WTC11 (cell line): ENCODE measurements around the gene GH1. TPM values are rescaled to one million over a fixed set of nuclear protein-coding genes. Genes with fewer than 3 reads are reported as not detected.
"Not testable (repeated sequence)": the region's sequence is repeated elsewhere in the genome, so short reads cannot be mapped to it uniquely, and the experiment has no call there.

ENCODE experiments used
- ATAC-seq: fragments of 200-7000 bp; cut with Tn5 transposase; 2 replicates; pipeline ENCODE4 v1.10.0; 2021; ENCODE audit warnings: mild to moderate bottlenecking, moderate library complexity
- CTCF ChIA-PET: fragments of 300-600 bp; sonication (Branson Sonifier 250); formaldehyde crosslinking; loops from one replicate; lab custom pipeline; 2021; ENCODE audit warnings: antibody characterized with exemption; lab: Charles Lee
- POLR2A ChIA-PET: fragments of 350-600 bp; sonication (Branson Sonifier 250); formaldehyde crosslinking; loops from one replicate; lab custom pipeline; 2021; ENCODE audit warnings: antibody characterized with exemption; lab: Charles Lee
- DNase-seq: peaks from one replicate; pipeline ENCODE4 v3.0.0; 2021; ENCODE audit warnings: low spot score
- H3K27ac Mint-ChIP-seq: 2 replicates; pipeline ENCODE4 v1.8.0; 2021; ENCODE audit warnings: mixed read lengths
- H3K27me3 Mint-ChIP-seq: 2 replicates; pipeline ENCODE4 v1.8.0; 2021; ENCODE audit warnings: low read depth, mild to moderate bottlenecking, moderate library complexity, mixed read lengths
- H3K36me3 Mint-ChIP-seq: 2 replicates; pipeline ENCODE4 v1.8.0; 2021; ENCODE audit warnings: mixed read lengths
- H3K4me1 Mint-ChIP-seq: 2 replicates; pipeline ENCODE4 v1.8.0; 2022; ENCODE audit warnings: mixed read lengths
- H3K4me3 Mint-ChIP-seq: 2 replicates; pipeline ENCODE4 v1.8.0; 2021; ENCODE audit warnings: mild to moderate bottlenecking, moderate library complexity, mixed read lengths
- H3K9me3 Mint-ChIP-seq: 2 replicates; pipeline ENCODE4 v1.8.0; 2021; ENCODE audit warnings: mixed read lengths
- ATF1 ChIP-seq: sonication (generic); formaldehyde crosslinking; IDR thresholded peaks from 2 replicates; pipeline ENCODE4 v1.8.1; 2023; ENCODE audit warnings: mild to moderate bottlenecking, moderate library complexity, missing genetic modification reagents
- CBFB ChIP-seq: sonication (generic); formaldehyde crosslinking; IDR thresholded peaks from 2 replicates; pipeline ENCODE4 v1.8.1; 2022; ENCODE audit warnings: mild to moderate bottlenecking, low read depth, missing genetic modification reagents
- EMX1 ChIP-seq: fragments of 250-450 bp; sonication (Bioruptor Pico); IDR thresholded peaks from 2 replicates; pipeline ENCODE4 v1.8.0; 2021; ENCODE audit warnings: mild to moderate bottlenecking
- ESRRA ChIP-seq: sonication (generic); formaldehyde crosslinking; IDR thresholded peaks from 2 replicates; pipeline ENCODE4 v1.8.1; 2022; ENCODE audit warnings: mild to moderate bottlenecking, missing genetic modification reagents, borderline replicate concordance
- ETV6 ChIP-seq: sonication (generic); formaldehyde crosslinking; IDR thresholded peaks from 2 replicates; pipeline ENCODE4 v1.8.1; 2022; ENCODE audit warnings: mild to moderate bottlenecking, missing genetic modification reagents
- FOXK1 ChIP-seq: sonication (generic); formaldehyde crosslinking; IDR thresholded peaks from 2 replicates; pipeline ENCODE4 v1.8.0; 2022; ENCODE audit warnings: mild to moderate bottlenecking, moderate library complexity, missing genetic modification reagents
- KAT7 ChIP-seq: sonication (generic); formaldehyde crosslinking; IDR thresholded peaks from 2 replicates; pipeline ENCODE4 v1.8.1; 2023; ENCODE audit warnings: missing genetic modification reagents, mild to moderate bottlenecking, borderline replicate concordance
- NFATC4 ChIP-seq: fragments of 250-450 bp; sonication (Bioruptor Pico); IDR thresholded peaks from 2 replicates; pipeline ENCODE4 v1.9.0; 2021; ENCODE audit warnings: mild to moderate bottlenecking
- NFE2L1 ChIP-seq: sonication (generic); formaldehyde crosslinking; IDR thresholded peaks from 2 replicates; pipeline ENCODE4 v1.8.1; 2023; ENCODE audit warnings: missing genetic modification reagents
- OVOL2 ChIP-seq: fragments of 250-450 bp; sonication (Bioruptor Pico); IDR thresholded peaks from 2 replicates; pipeline ENCODE4 v1.9.0; 2021; ENCODE audit warnings: mild to moderate bottlenecking, borderline replicate concordance
- SP1 ChIP-seq: sonication (generic); formaldehyde crosslinking; conservative IDR thresholded peaks from 2 replicates; pipeline ENCODE4 v1.8.1; 2022; ENCODE audit warnings: missing genetic modification reagents
- TP53 ChIP-seq: sonication (generic); formaldehyde crosslinking; IDR thresholded peaks from 2 replicates; pipeline ENCODE4 v1.8.1; 2023; ENCODE audit warnings: mild to moderate bottlenecking, missing genetic modification reagents
- ZNF121 ChIP-seq: sonication (generic); formaldehyde crosslinking; IDR thresholded peaks from 2 replicates; pipeline ENCODE4 v1.8.0; 2023; ENCODE audit warnings: missing genetic modification reagents
- ZNF138 ChIP-seq: sonication (generic); formaldehyde crosslinking; conservative IDR thresholded peaks from 2 replicates; pipeline ENCODE4 v1.8.1; 2022; ENCODE audit warnings: mild to moderate bottlenecking, moderate library complexity, missing genetic modification reagents
- total RNA-seq: library from RNA; stranded (reverse); gene quantifications from 3 replicates; pipeline ENCODE4 v1.2.3, GENCODE V29; 2021
- TF ChIP-seq, protein P1 (sequence below): sonication (generic); formaldehyde crosslinking; IDR thresholded peaks from 2 replicates; pipeline ENCODE4 v1.8.0; 2022; ENCODE audit warnings: mild to moderate bottlenecking, missing genetic modification reagents
- TF ChIP-seq, protein P2 (sequence below): sonication (generic); formaldehyde crosslinking; IDR thresholded peaks from 2 replicates; pipeline ENCODE4 v1.8.1; 2023; ENCODE audit warnings: mild to moderate bottlenecking, missing genetic modification reagents, moderate library complexity
- TF ChIP-seq, protein P3 (sequence below): sonication (generic); formaldehyde crosslinking; IDR thresholded peaks from 2 replicates; pipeline ENCODE4 v1.8.1; 2022; ENCODE audit warnings: low read depth, missing genetic modification reagents, borderline replicate concordance
- TF ChIP-seq, protein P4 (sequence below): sonication (generic); formaldehyde crosslinking; conservative IDR thresholded peaks from 2 replicates; pipeline ENCODE4 v1.8.1; 2023; ENCODE audit warnings: mild to moderate bottlenecking, low read depth, missing genetic modification reagents, moderate library complexity
- TF ChIP-seq, protein P5 (sequence below): sonication (generic); formaldehyde crosslinking; conservative IDR thresholded peaks from 2 replicates; pipeline ENCODE4 v1.8.1; 2022; ENCODE audit warnings: mild to moderate bottlenecking, missing genetic modification reagents

The GH1 gene
- total RNA-seq, 1 experiment from 2014 or later = not detected

DNA sequence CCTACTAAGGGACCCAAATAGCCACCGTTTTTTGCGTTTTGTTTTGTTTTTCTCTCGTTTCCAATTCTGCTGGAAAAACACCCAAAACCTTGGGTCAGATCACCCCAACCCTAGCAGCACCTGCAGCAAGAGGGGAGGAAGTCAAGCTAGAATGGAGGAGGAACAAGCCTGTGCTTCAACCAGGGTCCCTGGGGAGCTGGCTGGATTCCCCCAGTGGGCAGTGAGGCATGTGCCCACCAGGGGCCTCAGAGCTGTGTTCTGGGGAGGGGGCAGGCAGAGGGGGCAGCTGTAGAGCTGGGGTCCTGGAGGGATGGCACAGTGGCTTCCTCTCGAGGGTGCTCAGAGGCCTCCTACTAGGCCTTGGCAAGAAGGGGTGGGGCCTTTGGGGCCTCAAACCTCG is 7.0 kb upstream of the GH1 start:
- H3K27me3 Mint-ChIP-seq = no peaks in the 10 kb centered on the region
- H3K36me3 Mint-ChIP-seq = no peaks in the 10 kb centered on the region
- H3K4me1 Mint-ChIP-seq = peaks cover under 1% of the 10 kb centered on the region
- TF ChIP-seq, protein P1, sequence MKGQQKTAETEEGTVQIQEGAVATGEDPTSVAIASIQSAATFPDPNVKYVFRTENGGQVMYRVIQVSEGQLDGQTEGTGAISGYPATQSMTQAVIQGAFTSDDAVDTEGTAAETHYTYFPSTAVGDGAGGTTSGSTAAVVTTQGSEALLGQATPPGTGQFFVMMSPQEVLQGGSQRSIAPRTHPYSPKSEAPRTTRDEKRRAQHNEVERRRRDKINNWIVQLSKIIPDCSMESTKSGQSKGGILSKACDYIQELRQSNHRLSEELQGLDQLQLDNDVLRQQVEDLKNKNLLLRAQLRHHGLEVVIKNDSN = no peak
- TF ChIP-seq OVOL2 (CRISPR knock-in tag) (no peak), SP1 (CRISPR knock-in tag) (no peak), EMX1 (no peak), ZNF138 (CRISPR knock-in tag) (no peak), ESRRA (CRISPR knock-in tag) (no peak), TP53 (CRISPR knock-in tag) (no peak), ZNF121 (CRISPR knock-in tag) (no peak), NFE2L1 (CRISPR knock-in tag) (no peak), ATF1 (CRISPR knock-in tag) (no peak), NFATC4 (no peak), ETV6 (CRISPR knock-in tag) (no peak), CBFB (CRISPR knock-in tag) (no peak), FOXK1 (CRISPR knock-in tag) (no peak), KAT7 (CRISPR knock-in tag) (no peak)
- TF ChIP-seq, protein P2, sequence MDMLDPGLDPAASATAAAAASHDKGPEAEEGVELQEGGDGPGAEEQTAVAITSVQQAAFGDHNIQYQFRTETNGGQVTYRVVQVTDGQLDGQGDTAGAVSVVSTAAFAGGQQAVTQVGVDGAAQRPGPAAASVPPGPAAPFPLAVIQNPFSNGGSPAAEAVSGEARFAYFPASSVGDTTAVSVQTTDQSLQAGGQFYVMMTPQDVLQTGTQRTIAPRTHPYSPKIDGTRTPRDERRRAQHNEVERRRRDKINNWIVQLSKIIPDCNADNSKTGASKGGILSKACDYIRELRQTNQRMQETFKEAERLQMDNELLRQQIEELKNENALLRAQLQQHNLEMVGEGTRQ (CRISPR knock-in tag) = no peak
- TF ChIP-seq, protein P3, sequence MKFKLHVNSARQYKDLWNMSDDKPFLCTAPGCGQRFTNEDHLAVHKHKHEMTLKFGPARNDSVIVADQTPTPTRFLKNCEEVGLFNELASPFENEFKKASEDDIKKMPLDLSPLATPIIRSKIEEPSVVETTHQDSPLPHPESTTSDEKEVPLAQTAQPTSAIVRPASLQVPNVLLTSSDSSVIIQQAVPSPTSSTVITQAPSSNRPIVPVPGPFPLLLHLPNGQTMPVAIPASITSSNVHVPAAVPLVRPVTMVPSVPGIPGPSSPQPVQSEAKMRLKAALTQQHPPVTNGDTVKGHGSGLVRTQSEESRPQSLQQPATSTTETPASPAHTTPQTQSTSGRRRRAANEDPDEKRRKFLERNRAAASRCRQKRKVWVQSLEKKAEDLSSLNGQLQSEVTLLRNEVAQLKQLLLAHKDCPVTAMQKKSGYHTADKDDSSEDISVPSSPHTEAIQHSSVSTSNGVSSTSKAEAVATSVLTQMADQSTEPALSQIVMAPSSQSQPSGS (CRISPR knock-in tag) = no peak
- TF ChIP-seq, protein P4, sequence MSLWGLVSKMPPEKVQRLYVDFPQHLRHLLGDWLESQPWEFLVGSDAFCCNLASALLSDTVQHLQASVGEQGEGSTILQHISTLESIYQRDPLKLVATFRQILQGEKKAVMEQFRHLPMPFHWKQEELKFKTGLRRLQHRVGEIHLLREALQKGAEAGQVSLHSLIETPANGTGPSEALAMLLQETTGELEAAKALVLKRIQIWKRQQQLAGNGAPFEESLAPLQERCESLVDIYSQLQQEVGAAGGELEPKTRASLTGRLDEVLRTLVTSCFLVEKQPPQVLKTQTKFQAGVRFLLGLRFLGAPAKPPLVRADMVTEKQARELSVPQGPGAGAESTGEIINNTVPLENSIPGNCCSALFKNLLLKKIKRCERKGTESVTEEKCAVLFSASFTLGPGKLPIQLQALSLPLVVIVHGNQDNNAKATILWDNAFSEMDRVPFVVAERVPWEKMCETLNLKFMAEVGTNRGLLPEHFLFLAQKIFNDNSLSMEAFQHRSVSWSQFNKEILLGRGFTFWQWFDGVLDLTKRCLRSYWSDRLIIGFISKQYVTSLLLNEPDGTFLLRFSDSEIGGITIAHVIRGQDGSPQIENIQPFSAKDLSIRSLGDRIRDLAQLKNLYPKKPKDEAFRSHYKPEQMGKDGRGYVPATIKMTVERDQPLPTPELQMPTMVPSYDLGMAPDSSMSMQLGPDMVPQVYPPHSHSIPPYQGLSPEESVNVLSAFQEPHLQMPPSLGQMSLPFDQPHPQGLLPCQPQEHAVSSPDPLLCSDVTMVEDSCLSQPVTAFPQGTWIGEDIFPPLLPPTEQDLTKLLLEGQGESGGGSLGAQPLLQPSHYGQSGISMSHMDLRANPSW (CRISPR knock-in tag) = no peak
- TF ChIP-seq, protein P5, sequence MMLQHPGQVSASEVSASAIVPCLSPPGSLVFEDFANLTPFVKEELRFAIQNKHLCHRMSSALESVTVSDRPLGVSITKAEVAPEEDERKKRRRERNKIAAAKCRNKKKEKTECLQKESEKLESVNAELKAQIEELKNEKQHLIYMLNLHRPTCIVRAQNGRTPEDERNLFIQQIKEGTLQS (CRISPR knock-in tag) = no peak
- no peaks in the 10 kb centered on the region for H3K9me3 Mint-ChIP-seq
- DNase-seq (no peak), ATAC-seq (no peak)
- no peak overlapping the region for H3K27ac Mint-ChIP-seq
- ChIA-PET POLR2A (no interaction called here), CTCF (interaction anchor here (0.6 to 1.2 kb wide), 4 partner anchors 21 to 100 kb away, joined by 3 to 4 read pairs (median 3); no protein-coding TSS in a partner anchor)
- no peak overlapping the region for H3K4me3 Mint-ChIP-seq

DNA sequence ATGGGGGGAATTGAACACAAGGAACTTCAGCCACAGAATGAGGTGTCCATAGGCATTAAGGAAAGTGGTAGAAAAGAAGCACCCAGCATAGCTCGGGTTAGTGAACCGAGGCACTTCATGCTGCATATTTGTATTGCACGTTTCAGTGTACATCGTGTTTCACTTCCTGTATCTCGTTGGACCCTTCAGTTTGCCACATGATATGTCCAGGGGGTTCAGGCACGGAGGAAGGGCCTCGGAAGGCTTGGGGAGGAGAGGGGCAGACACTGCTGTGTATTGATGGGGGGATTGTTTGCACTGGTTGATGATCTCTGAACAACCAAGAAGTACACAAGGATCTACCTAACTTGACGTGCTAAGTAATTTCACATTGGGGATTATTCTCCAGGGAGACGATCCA is 3.8 kb upstream of the GH1 start:
- POLR2A ChIA-PET = interaction anchor here (0.7 kb wide), 1 partner anchor 86 kb away, joined by 3 read pairs; no protein-coding TSS in a partner anchor

DNA sequence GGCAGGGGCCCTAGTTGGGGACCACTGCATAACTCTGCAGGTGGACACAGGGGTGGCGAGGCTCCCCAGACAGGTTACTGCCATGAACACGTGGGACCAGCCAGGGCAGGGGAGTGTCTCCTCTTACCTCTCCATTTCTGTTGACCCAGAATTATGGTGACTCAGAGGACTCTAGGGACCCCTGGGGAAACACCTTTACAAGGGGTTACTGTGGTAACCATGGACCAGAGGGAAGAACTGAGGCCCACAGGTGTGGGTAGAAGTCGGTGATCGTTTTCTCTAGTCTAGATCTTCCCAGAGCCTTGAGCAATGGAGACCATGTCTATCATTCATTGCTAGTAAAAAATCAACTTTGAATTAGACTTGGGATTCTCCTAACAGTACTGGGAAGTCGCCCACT is 2.1 kb upstream of the GH1 start:
- POLR2A ChIA-PET = interaction anchor here (1.6 kb wide), 1 partner anchor 10 kb away, joined by 3 read pairs; no protein-coding TSS in a partner anchor
- CTCF ChIA-PET = interaction anchor here (1.0 to 4.5 kb wide), 9 partner anchors 10 to 213 kb away, joined by 3 to 170 read pairs (median 47); partner anchors contain the start of genes CD79B and CSHL1
- peaks cover 16% of the 10 kb centered on the region for H3K4me1 Mint-ChIP-seq

More for the DNA sequence above, 3.8 kb upstream of the GH1 start:
- not testable (repeated sequence) for H3K4me3 Mint-ChIP-seq, ATAC-seq, H3K9me3 Mint-ChIP-seq, H3K27ac Mint-ChIP-seq, H3K36me3 Mint-ChIP-seq, DNase-seq, H3K27me3 Mint-ChIP-seq
- peaks cover 16% of the 10 kb centered on the region for H3K4me1 Mint-ChIP-seq
- CTCF ChIA-PET = interaction anchor here (1.1 to 1.9 kb wide), 5 partner anchors 10 to 68 kb away, joined by 3 to 7 read pairs (median 4); partner anchors contain the start of genes CD79B and CSHL1

More for the DNA sequence above, 2.1 kb upstream of the GH1 start:
- not testable (repeated sequence) for H3K27ac Mint-ChIP-seq, ATAC-seq, DNase-seq, H3K9me3 Mint-ChIP-seq, H3K27me3 Mint-ChIP-seq, H3K36me3 Mint-ChIP-seq, H3K4me3 Mint-ChIP-seq
